HG03175 (cell line): ENCODE data around the gene CRKL.
"Not testable (repeated sequence)": the region's sequence is repeated elsewhere in the genome, so short reads cannot be mapped to it uniquely, and the experiment has no call there.

Source experiments
- ATAC-seq: cut with Tn5 transposase; IDR thresholded peaks from one replicate; pipeline ENCODE4 v1.9.1; 2021; ENCODE audit warnings: mild to moderate bottlenecking, moderate library complexity; ENCODE audit not compliant: unreplicated experiment

Gene CRKL

DNA sequence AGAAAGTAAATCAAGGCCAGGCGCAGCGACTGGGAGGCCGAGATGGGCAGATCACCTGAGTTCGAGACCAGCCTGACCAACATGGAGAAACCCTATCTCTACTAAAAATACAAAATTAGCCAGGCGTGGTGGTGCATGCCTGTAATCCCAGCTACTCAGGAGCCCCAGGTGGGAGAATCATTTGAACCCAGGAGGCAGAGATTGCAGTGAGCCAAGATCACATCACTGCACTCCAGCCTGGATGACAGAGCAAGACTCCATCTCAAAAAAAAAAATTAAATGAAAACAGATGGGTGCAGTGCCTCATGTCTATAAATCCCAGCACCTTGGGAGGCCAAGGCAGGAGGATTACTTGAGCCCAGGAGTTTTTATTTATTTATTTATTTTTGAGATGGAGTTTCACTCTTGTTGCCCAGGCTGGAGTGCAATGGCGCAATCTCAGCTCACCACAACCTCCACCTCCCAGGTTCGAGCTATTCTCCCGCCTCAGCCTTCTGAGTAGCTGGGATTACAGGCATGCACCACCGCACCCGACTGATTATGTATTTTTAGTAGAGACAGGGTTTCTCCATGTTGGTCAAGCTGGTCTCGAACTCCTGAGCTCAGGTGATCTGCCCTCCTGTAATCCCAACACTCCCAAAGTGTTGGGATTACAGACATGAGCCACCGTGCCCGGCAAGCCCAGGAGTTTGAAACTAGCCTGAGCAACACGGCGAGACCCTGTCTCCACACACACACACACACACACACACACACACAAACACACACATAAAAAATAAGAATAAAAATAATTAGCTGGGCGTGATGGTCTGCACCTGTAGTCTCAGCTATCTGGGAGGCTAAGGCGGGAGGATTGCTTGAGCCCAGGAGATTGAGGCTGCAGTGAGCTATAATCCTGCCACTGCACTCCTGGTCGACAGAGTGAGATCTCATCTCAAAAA is 15.8 kb upstream of the CRKL start:
- ATAC-seq, result not testable (repeated sequence)

DNA sequence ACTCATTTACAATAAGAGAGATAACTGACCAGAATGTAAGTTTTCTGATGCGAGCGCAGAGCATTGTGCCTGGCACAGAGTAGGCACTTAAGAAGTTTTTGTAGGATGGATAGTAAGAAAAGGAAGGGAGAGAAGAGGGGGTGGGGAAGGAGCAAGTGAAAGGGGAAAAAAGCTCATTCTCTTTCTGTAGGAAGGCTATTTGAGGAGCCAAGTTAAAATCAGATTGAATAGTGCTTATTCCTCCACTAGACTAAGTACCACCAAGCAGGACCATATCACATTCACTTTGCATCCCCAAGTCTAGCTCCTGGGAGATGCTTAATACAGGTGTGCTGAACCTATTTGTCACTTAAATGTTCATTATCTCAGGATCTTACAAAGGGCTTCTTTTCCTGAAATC is 14.1 kb upstream of the CRKL start:
- no peak for ATAC-seq

DNA sequence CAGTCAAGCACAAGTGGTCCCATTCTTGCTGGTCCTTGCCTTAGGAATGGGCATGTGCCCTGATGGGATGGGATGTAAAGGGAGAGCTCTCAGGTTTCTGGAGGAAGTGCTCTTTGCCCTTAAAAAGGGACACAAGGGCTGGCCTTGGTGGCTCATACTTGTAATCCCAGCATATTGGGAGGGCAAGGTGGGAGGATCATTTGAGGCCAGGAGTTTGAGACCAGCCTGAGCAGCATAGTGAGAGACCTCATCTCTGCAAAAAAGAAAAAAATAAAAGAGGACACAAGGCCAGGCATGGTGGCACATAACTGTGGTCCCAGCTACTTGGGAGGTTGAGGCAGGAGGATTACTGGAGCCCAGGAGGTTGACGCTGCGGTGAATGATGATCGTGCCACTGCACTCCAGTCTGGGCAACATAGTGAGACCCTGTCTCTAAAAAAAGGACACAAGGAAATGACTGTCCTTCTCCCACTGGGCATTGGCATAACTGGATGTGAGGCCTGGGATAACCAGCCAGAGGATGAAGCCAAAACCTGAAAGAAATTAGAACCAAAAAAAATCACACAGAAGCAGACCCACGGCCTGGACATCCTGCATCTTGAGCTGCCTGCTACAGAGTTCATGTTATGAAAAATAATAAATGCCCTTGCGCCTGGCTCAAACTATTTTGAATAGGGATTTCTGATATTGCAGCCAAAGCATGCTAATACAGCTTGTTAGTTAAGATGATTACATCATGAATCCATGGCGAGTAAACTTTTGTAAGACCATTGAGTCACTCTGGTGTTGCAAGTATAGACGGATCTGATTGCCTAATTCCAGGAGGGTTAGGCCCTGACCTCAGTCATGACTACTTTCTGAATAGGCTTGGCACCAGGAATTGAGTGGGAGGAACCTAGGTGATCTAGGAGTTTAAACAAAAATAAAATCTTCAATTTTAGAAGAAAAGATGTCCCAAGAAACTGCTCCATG is 12.9 kb upstream of the CRKL start:
- ATAC-seq, result no peak

DNA sequence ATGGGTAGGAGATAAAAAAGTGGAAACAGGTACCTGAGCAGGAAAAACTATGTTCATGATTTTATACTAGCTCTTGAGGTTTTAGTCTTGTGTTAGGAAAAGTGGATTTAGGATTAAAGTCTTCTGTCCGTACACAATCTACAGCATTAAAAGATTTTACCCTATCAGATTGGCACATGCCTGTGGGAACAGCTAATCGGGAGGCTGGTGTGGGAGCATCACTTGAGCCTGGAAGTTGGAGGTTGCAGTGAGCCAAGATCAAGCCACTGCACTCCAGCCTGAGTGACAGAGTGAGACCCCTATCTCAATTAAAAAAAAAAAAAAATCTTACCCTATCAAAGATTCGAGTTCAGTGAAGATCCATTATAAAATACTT is 12.2 kb upstream of the CRKL start:
- ATAC-seq, result no peak

DNA sequence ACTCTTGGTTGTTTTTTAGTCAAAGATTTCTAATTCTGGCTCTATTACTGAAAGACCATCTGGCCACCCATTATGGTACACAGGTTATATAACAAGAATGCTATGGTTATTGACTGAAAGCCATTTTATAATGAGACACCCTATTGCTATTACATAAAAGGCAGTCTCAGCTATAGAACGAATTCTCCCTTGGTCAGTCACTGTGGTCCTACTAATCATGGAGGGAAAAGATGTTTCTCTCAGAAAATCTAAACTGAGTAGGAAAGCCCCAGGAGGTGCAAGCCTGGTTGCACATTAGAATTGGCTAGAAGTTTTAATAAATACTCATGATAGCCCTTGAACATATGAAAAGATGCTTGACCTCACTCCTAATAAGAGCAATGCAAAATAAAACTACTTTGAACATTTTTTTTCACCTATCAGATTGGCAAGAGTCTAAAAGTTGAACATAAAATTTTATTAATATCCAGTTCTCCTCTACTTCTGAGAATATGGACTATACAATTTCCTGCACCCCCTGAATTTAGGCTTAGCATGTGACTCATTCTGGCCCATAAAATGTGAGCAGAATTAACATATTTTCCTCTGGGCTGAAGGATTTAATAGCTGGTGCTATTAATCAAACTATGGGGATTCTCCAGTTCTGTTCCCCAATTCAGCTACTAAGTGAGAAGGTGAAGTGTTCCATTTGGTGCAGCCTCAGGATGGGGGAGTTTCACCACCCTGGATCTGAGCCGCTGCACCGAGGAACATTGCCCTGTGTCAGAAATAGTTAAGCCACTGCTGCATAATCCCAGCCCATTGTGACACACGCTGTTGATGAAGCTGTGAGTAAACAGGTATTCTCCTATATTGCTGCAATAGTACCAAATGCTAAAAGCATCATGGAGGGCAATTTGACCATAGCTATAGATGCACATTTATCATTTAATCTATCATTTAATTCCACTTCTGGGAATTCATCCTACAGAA is 11.5 kb upstream of the CRKL start:
- no peak for ATAC-seq

DNA sequence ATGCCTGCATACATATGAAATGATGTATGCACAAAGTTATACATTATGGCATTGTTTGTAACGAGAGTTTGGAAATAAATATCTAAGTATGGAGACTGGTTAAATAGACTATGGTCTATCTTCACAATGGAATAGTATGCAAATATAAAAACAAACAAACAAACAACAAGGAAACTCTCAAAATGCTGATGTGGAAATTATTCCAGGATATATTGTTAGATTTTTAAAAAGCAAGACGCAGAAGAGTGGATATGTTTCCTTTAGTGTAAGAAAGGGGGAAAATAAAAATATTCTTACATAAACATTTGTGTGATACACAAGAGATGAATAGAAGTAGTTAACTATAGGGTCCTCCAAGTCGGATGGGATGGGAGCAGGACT is 10.8 kb upstream of the CRKL start:
- no peak for ATAC-seq

DNA sequence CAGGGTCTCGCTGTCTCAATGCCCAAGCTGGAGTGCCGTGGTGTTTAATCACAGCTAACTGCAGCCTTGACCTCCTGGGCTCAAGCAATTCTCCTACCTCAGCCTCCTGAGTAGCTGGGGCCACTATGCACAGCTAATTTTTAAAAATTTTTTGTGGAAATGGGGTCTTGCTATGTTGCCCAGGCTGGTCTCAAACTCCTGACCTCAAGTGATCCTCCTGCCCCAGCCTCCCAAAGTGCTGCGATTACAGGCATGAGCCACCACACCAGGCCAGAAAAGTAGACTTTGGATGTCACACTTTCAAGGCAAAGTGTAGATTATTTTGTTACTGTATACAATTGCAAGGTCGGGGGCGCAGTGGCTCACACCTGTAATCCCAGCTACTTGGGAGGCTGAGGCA is 8.5 kb upstream of the CRKL start:
- not testable (repeated sequence) for ATAC-seq

DNA sequence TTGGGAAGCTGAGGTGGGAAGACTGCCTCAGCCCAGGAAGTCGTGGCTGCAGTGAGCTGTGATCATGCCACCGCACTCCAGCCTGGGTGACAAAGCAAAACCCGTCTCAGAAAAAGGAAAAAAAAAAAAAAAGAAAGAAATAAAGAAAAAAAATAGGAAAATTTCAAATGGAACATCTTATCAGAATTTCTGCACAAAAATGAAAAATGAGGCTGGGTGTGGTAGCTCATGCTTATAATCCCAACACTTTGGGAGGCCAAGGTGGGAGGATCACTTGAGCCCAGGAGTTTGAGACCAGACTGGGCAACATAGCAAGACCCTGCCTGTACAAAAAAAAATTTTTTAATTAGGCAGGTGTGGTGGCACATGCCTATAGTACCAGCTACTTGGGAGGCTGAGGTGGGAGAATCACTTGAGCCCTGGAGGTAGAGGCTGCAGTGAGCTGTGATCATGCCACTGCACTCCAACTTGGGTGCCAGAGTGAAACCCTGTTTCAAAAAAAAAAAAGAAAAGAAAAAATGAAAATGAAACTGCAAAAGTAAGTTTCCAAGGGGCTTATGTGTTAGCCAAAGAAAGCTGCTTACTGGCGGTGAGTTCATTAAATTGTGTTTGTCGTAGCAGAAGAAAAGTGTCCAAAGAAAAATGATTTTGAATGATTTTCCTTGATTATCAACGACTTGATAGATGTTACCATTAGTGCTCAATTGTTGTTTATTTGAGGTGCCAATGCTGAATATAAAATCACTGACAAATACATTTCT is 7.5 kb upstream of the CRKL start:
- no peak for ATAC-seq

DNA sequence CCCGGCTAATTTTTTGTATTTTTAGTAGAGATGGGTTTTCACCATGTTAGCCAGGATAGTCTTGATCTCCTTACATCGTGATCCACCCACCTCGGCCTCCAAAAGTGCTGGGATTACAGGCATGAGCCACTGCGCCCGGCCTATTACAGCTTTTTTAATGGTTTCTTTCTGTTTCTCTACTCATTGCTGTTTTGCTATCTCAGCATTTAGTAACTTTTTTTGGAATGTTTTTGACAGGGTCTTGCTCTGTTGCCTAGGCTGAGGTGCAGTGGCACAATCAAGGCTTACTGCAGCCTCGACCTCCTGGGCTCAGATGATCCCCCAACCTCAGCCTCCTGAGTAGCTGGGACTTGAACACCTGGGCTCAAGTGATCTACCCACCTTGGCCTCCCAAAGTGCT is 4.7 kb upstream of the CRKL start:
- ATAC-seq, result no peak

DNA sequence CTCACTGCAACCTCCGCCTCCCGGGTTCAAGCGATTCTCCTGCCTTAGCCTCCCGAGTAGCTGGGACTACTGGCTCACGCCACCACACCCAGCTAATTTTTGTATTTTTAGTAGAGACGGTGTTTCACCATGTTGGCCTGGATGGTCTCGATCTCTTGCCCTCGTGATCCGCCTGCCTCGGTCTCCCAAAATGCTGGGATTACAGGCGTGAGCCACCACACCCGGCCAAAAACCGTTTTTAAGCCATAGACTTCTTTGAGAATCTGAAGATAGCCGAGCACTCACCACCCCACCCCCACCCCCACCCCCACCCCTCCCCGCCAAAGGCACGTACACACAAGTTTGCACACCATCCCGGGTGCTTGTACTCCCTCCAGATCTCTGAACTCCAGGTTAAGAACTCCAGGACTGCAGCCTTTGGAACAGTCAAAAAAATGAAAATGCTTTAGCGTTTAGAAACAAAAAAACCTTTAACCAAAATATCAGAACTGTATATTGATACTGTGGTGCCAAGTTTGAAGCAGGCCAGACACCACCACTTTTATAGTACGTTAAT is 1.5 kb downstream of the CRKL start:
- no peak for ATAC-seq

DNA sequence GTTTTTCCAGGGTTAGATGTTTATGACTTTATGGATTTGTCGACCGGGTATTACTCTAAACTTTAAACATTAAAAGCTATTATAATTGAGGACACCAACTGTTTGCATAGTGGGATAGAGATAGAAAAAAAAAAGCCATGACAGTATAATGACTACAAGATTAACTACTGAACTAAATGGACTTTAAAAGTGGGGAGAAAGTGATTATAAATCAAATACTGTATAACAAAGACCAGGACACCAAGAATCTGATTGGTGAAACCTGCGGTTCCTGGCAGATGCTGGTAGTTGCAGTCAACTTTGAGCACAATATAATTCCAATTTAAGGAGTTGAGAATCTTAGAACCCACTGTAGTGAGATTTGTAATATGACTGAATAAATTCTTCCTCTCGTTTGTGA is 2.5 kb downstream of the CRKL start:
- no peak for ATAC-seq

DNA sequence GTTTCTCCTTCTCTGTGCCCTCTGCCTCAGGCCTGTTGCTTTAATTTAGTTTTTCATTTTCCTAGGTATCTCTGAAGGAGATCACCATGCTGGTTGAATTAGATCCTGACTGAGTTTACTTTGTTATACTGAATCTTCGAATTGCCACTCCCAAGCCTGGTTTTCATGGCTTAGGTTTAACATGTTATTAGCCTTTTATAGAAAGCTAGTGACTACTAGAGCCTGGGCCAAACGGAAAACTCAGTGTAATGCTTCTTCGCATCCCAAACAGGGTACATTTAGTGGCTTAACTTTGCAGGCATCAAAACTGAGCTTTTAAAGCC is 3.6 kb downstream of the CRKL start:
- ATAC-seq, result no peak

DNA sequence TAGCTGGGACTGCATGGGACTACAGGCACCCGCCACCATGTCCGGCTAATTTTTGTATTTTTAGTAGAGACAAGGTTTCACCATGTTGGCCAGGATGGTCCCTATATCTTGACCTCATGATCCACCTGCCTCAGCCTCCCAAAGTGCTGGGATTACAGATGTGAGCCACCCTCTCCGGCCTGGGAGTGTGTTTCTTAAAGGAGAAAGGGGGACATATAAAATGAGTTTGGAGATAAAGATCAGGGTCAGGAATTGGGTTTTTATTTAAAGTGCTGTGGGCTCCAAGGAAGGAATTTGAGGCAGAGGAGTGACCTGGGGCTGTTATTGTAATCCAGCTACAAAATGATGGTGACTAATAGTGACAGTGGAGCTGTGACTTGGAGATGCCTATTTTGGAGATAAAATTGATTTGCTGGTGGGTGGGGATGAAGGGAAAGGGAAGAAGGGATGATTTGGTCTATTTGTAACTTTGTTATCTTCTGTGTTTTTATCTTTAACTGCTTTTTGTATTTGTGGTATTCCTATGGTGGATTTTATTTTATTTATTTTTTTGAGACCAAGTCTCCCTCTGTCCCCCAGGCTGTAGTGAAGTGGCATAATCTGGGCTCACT is 5.0 kb downstream of the CRKL start:
- no peak for ATAC-seq

DNA sequence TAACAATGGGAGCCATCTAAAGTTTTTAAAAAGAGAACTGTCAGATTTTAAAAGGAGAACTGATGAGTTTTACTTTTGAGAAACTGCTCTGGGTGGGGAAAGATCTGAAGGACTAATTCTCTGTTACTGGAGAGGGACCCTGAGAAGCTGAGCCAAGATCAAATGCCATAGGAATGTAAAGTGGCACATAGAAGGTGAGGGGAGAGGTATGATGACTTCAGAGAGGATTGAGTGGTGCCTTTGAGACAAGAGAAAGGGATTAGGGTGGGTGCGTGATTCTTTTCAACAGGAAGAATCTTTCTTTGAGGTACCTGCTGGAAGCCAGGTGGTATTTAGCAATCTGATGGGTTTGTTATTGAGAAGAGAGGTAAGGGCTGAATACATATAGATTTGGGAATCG is 9.0 kb downstream of the CRKL start:
- ATAC-seq, result no peak

DNA sequence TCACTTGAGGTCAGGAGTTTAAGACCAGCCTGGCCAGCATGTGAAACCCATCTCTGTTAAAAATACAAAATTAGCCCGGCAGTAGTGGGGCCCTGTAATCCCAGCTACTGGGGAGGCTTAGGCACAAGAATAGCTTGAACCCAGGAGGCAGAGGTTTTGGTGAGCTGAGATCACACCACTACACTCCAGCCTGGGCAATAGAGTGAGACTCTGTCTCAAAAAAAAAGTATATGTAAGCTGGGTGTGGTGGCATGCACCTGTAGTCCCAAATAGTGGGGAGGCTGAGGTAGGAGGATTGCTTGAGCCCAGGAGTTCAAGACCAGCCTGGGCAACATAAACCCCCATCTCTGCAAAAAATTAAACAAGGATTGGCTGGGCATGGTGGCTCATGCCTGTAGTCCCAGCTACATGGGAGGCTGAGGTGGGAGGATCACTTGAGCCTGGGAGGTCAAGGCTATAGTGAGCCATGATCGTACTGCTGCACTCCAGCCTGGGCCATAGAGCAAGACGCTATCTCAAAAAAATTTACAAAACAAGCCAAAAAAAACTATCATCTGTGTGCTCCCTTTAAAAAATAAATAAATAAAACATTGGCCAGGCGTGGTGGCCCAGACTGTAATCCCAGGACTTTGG is 10.8 kb downstream of the CRKL start:
- ATAC-seq, result no peak

DNA sequence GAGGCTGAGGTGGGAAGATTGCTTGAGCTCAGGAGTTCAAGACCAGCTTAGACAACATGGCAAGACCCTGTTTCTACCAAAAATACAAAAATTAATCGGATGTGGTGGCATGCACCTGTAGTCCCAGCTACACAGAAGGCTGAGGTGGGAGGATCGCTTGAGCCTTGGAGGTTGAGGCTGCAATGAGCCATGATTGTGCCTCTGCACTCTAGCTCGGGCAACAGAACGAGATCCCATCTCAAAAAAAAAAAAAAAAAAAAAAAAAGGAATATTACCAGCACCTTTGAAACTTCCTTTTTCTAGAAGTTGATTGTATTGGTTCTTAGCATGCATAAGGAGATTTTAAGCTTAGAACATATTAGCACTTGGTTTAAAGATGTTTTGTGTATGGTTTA is 11.4 kb downstream of the CRKL start:
- ATAC-seq, result no peak

DNA sequence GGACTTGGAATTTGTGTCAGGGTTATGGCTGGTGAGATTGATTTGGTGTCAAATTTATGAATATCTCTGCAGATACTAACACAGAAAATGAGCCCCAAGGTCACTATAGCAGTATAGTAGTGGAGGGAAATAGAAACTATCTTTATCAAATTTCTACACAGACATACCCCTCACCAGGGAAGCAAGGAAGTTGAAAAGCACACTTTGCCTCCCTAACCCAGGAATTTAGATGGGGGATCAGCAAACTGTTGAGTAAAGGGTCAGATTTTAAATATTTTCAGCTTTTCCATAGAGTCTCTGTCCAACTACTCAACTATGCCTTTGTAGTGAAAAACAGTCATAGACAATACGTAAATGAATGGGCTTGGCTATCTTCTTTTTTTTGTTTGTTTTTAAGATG is 12.8 kb downstream of the CRKL start:
- no peak for ATAC-seq

DNA sequence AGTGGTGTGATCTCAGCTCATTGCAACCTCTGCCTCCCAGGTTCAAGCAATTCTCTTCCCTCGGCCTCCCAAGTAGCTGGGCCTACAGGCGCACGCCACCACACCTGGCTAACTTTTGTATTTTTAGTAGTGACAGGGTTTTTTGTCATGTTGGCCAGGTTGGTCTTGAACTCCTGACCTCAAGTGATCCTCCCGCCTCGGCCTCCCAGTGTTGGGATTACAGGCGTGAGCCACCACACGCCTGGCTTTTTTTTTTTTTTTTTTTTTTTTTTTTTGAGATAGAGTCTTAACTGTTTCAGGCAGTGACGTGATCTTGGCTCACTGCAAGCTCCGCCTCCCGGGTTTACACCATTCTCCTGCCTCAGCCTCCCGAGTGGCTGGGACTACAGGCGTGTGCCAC is 13.2 kb downstream of the CRKL start:
- not testable (repeated sequence) for ATAC-seq

DNA sequence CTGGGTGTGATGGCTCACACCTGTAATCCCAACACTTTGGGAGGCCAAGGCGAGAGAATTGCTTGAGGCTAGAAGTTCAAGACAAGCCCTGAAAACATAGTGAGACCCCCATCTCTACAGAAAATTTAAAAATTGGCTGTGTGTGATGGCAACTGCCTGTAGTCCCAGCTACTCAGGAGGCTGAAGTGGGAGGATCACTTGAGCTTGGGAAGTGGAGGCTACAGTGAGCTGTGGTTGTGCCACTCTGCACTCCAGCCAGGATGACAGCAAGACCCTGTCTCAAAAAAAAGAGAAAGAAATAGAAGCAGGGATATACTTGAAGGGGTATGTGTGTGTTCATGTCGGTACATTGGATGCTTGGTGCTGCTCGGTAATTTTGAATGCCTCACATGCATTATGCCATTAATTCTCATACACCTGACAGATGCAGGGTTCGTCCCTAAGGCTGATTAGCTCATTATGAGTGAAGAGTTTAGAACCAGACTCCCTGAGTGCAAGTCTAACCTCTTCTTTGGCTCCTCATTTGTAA is 14.0 kb downstream of the CRKL start:
- ATAC-seq, result no peak
